Smooth muscle cell (in vitro differentiated cells): ENCODE data around the gene BGN. TPM values are rescaled to one million over a fixed set of nuclear protein-coding genes. Genes with fewer than 3 reads are reported as not detected.

ENCODE experiments used
- DNase-seq: peaks from one replicate; lab custom pipeline; 2025; ENCODE audit not compliant: unreplicated experiment; lab: John Stamatoyannopoulos, UW
- H2AFZ ChIP-seq: fragments of 200-600 bp; sonication (generic); 2 replicates; pipeline ENCODE4 v1.6.0; 2016; ENCODE audit warnings: antibody characterized with exemption, low read depth, mild to moderate bottlenecking
- H3F3A ChIP-seq: fragments of 200-600 bp; sonication (generic); 2 replicates; pipeline ENCODE4 v1.6.0; 2017; ENCODE audit warnings: antibody characterized with exemption, low read depth
- H3K27ac ChIP-seq: fragments of 200-600 bp; sonication (generic); 2 replicates; pipeline ENCODE4 v1.5.1; 2016; ENCODE audit warnings: low read depth, mild to moderate bottlenecking
- H3K27me3 ChIP-seq: fragments of 200-600 bp; sonication (generic); 2 replicates; pipeline ENCODE4 v1.6.1; 2016; ENCODE audit warnings: low read depth, mild to moderate bottlenecking
- H3K36me3 ChIP-seq: fragments of 200-600 bp; sonication (generic); 2 replicates; pipeline ENCODE4 v1.5.1; 2016; ENCODE audit warnings: low read depth
- H3K4me1 ChIP-seq: fragments of 200-600 bp; sonication (generic); 2 replicates; pipeline ENCODE4 v1.5.1; 2016; ENCODE audit warnings: low read depth
- H3K4me2 ChIP-seq: fragments of 200-600 bp; sonication (generic); 2 replicates; pipeline ENCODE4 v1.6.0; 2016; ENCODE audit warnings: mild to moderate bottlenecking
- H3K4me3 ChIP-seq: fragments of 200-600 bp; sonication (generic); 2 replicates; pipeline ENCODE4 v1.5.1; 2016; ENCODE audit warnings: mild to moderate bottlenecking
- H3K79me2 ChIP-seq: fragments of 200-600 bp; sonication (generic); 2 replicates; pipeline ENCODE4 v1.6.0; 2016; ENCODE audit warnings: low read depth, mild to moderate bottlenecking
- H3K9ac ChIP-seq: fragments of 200-600 bp; sonication (generic); 2 replicates; pipeline ENCODE4 v1.6.0; 2016; ENCODE audit warnings: low read depth
- H3K9me3 ChIP-seq: fragments of 200-600 bp; sonication (generic); replicated peaks from 2 replicates; pipeline ENCODE4 v1.5.1; 2016; ENCODE audit warnings: low read depth
- H4K20me1 ChIP-seq: fragments of 200-600 bp; sonication (generic); 2 replicates; pipeline ENCODE4 v1.6.0; 2016; ENCODE audit warnings: low read depth
- WGBS: methylation state at CpG from one replicate; pipeline ENCODE4 v1.1.7; 2016; ENCODE audit warnings: low lambda C conversion rate; 5-methylcytosine and 5-hydroxymethylcytosine counted together
- polyA plus RNA-seq: library from polyadenylated mRNA; unstranded; fragments of >200 nt; fragmentation: Nextera tagmentation; extraction: Ambion mirVana; gene quantifications from 2 replicates; pipeline ENCODE4 v1.2.1, GENCODE V29; 2016
- total RNA-seq: library from RNA; depleted of rRNA; stranded (reverse); fragments of >200 nt; gene quantifications from 2 replicates; pipeline ENCODE4 v1.2.3, GENCODE V29; 2014
- TF ChIP-seq, protein P1 (sequence below): fragments of 200-600 bp; sonication (generic); IDR thresholded peaks from 2 replicates; pipeline ENCODE4 v1.5.1; 2017; ENCODE audit warnings: borderline replicate concordance, mild to moderate bottlenecking, antibody characterized with exemption; ENCODE audit not compliant: insufficient read depth, poor library complexity, severe bottlenecking

Gene BGN
- total and polyA plus RNA-seq, 2 experiments from 2014 or later = 298 to 621 TPM

DNA sequence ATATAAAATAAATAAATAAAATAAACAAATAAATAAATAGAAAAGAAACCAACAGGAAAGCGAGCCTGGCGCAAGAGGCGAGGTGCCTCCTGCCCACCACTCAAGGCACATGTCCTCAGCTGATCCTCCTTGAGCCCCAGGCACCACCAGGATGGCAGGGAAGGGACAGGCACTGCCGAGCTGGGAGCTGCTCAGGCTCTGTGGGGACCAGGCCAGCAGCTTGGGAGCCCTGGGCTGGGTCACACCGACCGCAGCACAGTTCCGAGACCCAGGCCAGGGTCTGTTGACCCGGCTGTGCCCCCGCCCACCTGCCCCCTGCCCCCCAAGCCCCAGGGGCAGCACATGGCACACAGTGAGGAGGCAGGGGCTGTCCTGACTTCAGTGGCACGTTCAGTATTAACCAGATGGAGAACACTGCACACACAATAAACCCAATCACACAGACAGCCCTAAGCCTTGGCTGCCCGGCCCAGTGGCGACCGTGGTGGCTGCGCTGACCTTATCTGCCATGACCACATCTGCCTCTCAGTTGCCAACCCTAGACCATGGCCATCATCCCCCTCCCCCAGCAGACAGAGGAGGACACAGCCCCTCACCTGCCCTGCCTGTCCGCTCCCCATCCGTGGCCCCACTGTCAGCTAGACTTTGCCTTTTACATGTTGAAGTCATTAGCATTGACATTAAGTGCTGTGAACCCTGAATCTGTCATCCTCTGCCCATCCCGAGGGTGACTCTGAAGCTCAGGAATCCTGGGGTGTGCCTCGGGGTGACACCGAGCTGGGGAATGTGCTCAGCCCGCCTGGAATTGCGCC is 46.0 kb upstream of the BGN start:
- Histone ChIP-seq H3F3A (no peaks in the 10 kb centered on the region), H3K79me2 (no peaks in the 10 kb centered on the region), H3K4me2 (no peak overlapping the region), H3K4me3 (no peak overlapping the region), H3K9me3 (no peaks in the 10 kb centered on the region), H3K27me3 (no peaks in the 10 kb centered on the region), H4K20me1 (no peaks in the 10 kb centered on the region), H3K9ac (no peak overlapping the region), H2AFZ (no peak overlapping the region), H3K27ac (no peak overlapping the region), H3K4me1 (no peaks in the 10 kb centered on the region), H3K36me3 (no peaks in the 10 kb centered on the region)
- 88% methylated on average over 21 of the region's 21 CpGs for WGBS
- DNase-seq = no peak
- TF ChIP-seq, protein P1, sequence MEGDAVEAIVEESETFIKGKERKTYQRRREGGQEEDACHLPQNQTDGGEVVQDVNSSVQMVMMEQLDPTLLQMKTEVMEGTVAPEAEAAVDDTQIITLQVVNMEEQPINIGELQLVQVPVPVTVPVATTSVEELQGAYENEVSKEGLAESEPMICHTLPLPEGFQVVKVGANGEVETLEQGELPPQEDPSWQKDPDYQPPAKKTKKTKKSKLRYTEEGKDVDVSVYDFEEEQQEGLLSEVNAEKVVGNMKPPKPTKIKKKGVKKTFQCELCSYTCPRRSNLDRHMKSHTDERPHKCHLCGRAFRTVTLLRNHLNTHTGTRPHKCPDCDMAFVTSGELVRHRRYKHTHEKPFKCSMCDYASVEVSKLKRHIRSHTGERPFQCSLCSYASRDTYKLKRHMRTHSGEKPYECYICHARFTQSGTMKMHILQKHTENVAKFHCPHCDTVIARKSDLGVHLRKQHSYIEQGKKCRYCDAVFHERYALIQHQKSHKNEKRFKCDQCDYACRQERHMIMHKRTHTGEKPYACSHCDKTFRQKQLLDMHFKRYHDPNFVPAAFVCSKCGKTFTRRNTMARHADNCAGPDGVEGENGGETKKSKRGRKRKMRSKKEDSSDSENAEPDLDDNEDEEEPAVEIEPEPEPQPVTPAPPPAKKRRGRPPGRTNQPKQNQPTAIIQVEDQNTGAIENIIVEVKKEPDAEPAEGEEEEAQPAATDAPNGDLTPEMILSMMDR = no peak

DNA sequence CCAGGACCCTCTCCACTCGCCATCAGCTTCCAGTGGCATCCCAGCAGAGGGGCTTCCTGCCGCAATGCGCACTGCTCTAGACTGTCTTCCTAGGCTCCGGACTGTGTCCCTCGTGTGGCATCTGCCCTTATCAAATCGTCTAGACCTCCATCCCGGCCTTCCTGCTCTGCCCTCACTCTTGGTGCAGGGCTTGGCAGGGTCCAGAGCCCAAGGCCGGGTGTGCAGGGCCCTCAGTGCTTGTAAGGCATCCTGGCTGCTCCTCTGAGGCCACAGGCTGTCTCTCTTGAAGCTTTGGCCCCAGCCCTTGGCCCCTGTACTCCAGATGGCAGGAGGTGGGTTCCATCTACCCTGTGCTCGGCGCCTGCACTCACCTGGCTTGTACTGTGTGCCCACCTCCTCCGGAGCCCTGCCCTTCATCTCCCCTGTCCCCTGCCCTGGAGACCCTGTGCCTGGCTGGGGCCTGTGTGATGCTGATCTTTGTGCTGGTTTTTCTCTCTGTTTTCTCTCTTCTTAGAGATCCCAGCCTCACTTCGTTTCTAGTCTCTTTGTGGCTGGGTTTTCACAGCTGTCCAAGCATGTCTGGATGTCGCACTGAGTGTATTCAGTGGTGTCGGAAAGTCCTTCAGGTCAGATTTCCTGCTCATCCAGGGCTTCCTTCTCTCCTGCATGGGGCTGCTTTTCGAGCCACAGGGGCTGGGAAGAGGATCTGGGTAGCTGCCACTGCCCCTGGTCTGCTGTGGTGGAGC is 45.2 kb upstream of the BGN start:
- H3K9ac ChIP-seq = no peak overlapping the region
- no peaks in the 10 kb centered on the region for H3F3A ChIP-seq
- no peak overlapping the region for H3K4me3 ChIP-seq
- WGBS = 78% methylated on average over 15 of the region's 15 CpGs
- no peaks in the 10 kb centered on the region for H4K20me1 ChIP-seq
- H3K4me1 ChIP-seq = no peaks in the 10 kb centered on the region
- no peaks in the 10 kb centered on the region for H3K9me3 ChIP-seq
- no peak overlapping the region for H2AFZ ChIP-seq
- H3K79me2 ChIP-seq = no peaks in the 10 kb centered on the region
- no peak for DNase-seq
- H3K36me3 ChIP-seq = no peaks in the 10 kb centered on the region
- H3K27ac ChIP-seq = no peak overlapping the region
- TF ChIP-seq, protein P1 = no peak
- no peaks in the 10 kb centered on the region for H3K27me3 ChIP-seq
- H3K4me2 ChIP-seq = no peak overlapping the region

DNA sequence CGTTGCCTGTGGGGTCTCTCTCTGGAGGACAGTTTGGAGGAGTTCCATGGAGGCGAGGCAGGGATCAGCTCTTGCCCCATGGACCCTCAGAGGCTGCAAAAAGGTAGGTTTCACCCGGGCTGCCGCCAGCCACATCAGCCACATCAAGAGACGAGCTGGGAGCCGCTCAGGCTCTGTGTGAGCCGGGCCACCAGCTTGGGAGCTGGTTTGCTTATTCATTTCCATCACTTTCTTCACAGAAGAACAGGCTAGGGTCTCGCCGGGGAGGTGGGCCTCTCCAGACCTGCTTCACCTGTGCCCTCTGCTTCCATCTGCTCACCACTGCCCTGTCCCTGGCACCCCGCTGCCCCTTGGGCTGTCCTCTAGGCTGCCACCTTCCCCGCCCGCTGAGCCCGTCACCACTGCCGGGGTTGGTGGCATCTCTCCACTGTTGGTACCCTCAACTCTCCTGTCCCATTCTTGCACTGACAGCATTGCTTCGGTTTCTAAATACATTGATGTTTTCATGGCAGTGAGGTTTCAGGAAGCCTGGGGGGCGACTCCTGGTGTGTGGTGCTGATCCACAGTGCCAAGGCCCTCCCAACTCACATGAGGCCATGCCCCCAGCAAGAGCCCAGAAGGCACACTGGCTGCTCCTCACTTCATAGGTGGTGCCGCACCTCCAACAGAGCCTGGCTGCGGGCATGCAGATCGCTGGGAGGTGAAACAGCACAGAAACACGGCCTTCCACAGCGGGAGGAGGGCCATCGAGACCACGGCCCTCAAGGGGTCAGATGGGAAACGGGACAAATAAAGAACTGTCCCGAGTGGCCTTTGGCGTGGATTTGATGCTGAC is 44.4 kb upstream of the BGN start:
- WGBS = 92% methylated on average over 26 of the region's 26 CpGs
- no peak overlapping the region for H3K4me3 ChIP-seq
- H3K27me3 ChIP-seq = no peaks in the 10 kb centered on the region

More for the DNA sequence above, 44.4 kb upstream of the BGN start:
- Histone ChIP-seq H3K27ac (no peak overlapping the region), H3K9ac (no peak overlapping the region), H3K9me3 (no peaks in the 10 kb centered on the region), H3K4me1 (no peaks in the 10 kb centered on the region), H3F3A (no peaks in the 10 kb centered on the region), H4K20me1 (no peaks in the 10 kb centered on the region), H3K36me3 (no peaks in the 10 kb centered on the region), H3K79me2 (no peaks in the 10 kb centered on the region), H3K4me2 (no peak overlapping the region), H2AFZ (no peak overlapping the region)
- DNase-seq = no peak
- TF ChIP-seq, protein P1 = no peak
